Posterior cingulate gyrus (tissue), 11 donors: Measurements from ENCODE around the gene RRP9.
"Not testable (repeated sequence)": the region's sequence is repeated elsewhere in the genome, so short reads cannot be mapped to it uniquely, and the experiment has no call there.

ENCODE experiments used
- DNase-seq, 10 donors: peaks; one replicate each; pipeline versions ENCODE4 v3.0.0 to v3.0.0-alpha.2; 2020 to 2021; ENCODE audit warnings: mixed read lengths in 3 of 10
- intact Hi-C: fragments of 100-400 bp; cut with DNase I; formaldehyde crosslinking; loops from one replicate; pipeline ENCODE4 v1.15.1; 2023

RRP9 gene

DNA sequence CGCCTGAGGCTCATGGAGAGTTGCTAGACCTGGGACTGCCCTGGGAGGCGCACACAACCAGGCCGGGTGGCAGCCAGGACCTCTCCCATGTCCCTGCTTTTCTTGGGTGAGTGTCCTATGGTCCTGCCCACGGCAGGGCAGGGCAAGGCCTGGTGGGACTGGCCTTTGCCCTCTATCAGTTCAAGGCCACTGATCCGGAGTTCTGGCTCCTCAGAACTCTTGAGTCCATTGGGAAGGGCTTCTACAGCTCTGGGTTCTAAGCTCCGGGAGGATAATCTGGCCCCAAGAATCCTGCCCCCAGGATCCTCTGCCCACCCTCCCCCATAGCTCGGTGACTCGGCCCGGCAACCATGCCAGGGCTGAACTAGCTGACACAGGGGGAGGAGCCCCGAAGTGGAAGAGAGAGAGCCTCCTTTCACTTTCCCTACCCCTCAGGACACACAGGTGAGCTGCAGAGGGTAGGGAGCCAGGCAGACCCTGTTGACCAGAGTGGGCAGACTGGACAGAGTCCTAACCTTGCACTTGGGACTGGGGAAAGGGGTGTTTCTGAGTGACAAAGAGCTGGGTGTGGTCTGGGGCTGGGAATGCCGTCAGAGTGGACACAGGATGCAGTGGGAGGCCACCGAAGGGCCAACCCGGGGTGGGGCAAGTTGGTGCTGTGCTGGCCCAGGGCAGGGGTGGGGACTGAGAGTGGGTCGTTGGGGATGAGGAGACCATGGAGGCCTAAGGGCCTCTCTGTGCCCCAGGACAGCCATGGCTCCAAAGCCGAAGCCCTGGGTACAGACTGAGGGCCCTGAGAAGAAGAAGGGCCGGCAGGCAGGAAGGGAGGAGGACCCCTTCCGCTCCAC, 1.1 kb upstream of the RRP9 start:
- peak in 4 of 10 donors; percentile 26 to 86 (median 75) for DNase-seq
- intact Hi-C loops, result loop anchor here (1.0 kb wide), 2 partner anchors 31 to 53 kb away; partner anchors contain the start of gene ABHD14B

DNA sequence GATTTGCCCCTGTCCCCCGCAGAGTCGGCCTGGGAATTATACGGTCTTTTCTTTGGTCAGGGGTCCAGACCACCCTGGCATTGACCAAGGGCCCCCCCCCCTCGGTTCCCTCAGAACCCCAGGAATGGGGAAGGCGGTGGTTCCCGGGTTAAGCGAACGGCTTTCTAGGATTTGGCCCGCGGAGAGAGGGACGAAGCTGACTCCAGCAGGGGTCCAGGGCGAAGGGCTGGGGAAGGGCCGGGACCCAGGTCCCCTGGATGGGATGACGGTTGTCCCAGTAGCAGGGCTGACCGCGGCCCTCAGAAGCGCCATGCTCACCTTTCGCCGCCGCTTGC, 274 bp downstream of the RRP9 start:
- no peak for DNase-seq
- intact Hi-C loops, result no loop called here

DNA sequence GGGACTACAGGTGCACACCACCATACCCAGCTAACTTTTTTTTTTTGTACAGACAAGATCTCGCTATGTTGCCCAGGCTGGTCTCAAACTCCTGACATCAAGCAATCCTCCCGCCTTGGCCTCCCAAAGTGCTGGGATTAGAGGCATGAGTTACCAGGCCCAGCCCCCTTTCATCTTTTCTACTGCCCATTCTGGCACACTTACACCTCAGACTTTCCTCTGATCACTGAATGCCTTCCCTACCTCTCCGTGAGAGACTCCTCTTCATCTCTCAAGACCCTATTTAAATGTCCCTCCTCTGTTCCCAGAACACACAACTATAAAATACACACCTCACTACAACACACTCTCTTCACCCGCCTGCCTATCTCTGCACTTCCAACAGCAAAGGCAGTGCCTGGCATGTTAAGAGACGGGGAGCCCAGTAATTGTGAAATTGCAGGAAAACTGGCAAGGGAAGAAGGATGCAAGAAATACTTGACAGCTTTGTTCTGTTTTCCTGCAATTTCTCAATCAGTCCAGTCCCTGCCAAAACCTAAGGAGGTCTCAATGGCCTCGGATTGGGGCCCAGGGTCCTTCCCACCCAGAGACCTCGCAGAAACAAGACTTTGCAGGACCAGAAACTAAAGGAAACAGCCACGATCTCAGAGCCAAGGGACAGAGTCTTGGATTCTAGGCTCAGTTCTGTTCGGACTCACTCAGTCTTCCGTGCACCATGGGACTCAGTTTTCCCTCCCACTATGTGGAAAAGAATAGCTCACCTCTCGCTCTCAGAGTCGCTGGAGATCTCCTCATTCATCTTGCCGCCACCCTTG, 849 bp downstream of the RRP9 start:
- intact Hi-C loops, result no loop called here
- DNase-seq, result peak in 2 of 10 donors; percentile 23 to 49

DNA sequence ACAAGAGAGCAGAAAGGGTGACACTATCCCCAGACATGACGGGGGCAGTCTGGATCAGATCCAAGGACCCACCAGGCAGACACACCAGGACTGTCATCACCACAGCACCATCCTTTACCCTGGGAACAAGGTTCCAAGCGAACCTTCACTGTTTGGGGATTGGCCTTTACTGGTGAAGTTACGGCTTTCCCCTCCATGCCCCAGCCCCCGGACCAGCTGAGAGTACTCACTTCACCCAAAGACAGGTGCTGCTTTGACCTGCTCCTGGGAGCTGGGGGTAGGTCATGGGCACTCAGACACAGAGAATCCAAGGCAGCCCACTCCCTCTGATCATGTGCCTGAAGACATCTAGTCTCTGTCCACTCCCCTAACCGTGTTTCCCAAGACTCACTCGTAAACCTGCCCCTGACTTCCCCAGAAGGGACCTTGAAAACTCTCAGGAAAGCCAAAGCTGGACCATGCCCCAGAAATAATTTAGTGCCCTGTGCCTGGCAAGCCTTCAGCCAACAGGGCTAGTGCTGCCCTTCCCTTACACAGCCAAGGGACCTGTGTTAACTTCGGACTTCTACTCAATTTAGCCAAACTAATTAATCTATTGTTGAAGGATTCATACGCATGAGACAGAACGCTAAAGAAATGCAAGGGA, 2.8 kb downstream of the RRP9 start:
- DNase-seq, result peak in 2 of 10 donors; percentile 22 to 32
- intact Hi-C loops, result no loop called here

DNA sequence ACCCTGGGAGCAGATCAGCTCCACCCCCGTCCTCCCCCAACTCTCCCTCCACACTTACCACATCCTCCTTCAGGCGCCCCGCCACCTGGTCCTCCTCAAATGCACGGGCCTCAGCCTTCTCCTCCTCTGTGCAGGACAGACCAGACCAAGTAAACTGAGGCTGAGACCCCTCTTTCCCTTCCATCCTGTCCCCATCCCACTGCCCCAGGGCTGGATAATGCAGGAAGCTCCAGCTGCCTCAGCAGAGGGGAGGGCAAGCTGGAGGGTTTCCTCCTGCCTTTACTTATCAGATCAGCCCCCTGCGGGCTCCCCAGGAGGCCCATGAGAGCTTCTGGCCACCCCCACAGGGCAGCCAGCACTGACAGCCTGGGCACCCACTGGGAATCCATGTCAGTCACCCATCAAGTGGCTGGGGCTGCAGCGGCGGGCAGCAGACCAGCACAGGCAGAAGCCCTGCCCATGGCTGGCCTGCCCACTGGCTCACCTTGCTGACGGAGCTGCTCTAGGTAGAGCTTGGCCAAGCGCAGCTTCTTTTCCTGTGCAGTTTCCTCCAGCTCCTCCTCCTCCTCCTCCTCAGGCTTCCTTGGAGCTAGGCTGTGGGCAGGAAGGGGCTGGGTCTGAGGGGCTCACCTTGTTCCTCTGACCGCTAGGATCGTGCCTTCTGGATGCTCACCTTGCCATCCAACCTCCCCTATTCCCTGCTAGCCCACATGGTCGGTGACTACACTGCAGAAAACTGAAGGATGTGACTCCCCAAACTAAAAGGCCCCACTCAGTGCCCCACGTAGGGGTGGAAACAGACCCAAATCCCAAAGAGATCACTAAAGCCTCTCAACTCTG, 3.9 kb downstream of the RRP9 start:
- intact Hi-C loops, result no loop called here
- DNase-seq, result peak in 2 of 10 donors; percentile 31 to 74

DNA sequence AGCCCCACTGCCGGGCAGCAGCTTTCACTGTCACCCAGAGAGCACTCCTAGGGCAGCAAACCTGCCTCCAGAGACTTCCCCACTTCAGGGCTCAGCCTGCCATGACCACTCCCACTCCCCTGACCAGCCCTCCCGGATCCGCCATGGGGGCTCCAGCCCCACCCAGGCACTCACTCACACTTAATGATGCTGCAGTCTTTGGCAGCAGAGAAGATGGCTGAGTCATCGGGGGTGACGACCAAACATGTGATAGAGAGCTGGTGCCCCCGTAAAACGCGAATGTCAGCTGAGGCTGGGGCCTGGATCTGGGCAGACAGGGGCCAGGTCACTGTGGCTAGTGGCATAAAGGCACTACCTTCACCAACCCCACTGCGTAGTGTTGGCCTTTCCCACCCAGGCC, 4.7 kb downstream of the RRP9 start:
- peak in 2 of 10 donors; percentile 45 to 59 for DNase-seq
- intact Hi-C loops, result no loop called here

DNA sequence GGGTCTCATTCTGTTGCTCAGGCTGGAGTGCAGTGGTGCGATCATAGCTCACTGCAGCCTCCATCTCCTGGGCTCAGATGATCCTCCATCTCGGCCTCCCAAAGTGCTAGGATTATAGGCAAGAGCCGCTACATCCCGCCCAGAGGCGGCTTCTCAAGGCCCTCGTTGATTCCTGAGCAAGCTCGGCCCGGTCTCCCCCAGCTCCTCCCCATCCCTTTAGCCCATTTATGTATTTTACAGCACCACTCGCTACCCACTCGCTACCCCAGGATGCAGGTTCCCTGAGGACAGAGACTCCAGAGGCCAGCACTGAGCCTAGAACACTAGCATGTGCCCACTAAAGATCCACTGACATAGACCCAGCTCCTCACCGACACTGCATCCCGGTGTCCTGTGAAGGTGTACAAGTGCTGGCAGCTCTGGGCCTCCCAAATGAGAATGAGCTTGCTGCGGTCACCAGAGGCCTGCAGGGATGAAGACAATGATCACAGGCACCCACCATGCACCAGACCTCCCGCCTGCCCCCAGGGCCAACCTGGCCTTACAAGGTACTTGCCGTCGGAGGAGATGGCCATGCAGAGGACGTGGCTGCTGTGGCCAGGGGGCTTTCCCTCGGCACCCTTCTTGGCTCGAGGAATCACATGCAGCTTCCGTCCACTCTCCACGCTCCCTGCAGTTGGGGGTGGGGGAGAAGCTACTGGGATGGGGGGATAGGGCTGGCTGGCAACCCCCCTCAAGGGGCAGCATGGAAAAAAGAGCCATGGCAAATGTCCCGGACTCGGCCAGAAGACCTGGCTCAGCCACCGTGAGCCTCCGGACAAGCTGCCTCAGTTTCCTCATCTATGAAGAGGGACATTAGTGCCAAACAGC, 5.6 kb downstream of the RRP9 start:
- peak in 2 of 10 donors; percentile 44 to 68 for DNase-seq
- intact Hi-C loops, result no loop called here

DNA sequence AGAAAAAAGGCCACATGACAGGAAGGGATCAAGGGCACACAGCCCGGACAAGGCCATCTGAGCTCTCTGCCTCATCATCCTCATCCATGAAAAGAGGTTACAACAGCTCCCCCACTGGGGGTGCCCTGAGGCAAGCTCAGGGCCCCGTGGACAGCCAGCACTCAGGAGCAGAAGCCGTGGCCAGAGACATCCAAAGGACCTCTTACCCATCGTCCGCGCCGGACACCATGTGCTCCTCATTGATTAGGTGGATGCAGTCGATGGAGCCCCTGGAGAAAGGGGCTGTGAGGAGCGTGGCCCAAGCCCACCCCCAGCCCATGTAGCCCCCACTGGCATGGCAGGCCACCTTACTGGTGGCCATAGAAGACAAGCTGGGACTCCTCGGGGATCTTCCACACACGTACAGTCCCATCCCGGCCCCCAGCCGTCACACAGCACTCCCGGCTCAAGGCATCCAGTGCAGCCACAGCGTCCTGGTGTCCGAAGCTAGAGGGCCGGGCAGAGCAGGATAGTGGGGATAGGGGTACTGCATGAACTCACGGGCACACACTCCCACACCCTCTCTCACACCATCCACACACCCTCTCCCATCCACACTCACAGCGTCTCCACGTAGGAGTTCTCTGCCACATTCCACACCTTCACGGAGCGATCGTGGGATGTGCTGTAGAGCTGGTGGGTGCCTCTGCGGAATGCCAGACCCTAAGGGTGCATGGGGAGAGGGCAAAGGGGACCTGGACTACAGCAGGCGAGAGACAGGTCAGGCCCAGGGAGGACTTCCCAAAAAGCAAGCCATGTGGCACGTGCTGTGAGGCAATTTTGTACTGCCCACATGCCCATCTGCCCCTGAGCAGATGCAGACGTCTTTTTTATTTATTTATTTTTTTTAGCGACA, 6.5 kb downstream of the RRP9 start:
- DNase-seq, result peak in 2 of 10 donors; percentile 59 to 63
- intact Hi-C loops, result no loop called here

DNA sequence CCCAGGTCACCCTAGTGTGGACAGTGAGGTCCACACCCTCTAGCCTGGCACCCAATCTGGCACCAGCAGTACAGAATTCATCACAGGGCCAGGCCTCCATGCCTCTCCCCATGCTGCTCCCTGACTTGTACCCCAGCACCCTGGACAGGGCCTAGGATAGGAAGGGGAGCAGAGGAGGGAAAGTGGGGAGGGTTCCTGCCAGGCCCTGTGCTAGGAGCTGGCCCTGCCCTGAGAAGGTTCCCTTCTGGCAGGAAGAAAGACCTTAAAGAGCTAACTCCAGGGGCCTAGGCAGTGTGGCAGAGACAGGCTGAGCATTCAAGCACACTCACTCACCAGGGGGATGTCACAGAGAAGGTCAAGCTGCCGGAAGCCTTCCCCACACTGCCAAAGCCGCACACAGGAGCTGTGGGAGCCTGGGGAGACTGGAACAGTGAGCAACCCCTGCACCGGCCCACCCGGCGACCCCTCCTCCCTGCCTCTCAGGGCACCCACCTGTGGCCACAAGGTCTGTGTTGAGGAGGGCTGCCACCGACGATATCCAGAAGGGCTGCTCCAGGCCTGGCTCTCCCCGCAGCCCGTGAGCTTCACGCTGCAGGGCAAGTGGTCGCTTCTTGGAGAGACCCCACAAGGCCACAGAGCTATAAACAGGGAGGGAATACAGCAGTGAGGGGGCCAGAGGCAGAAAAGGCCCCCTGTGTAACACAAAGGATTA, 7.4 kb downstream of the RRP9 start:
- peak in 2 of 10 donors; percentile 27 to 41 for DNase-seq
- intact Hi-C loops, result no loop called here

DNA sequence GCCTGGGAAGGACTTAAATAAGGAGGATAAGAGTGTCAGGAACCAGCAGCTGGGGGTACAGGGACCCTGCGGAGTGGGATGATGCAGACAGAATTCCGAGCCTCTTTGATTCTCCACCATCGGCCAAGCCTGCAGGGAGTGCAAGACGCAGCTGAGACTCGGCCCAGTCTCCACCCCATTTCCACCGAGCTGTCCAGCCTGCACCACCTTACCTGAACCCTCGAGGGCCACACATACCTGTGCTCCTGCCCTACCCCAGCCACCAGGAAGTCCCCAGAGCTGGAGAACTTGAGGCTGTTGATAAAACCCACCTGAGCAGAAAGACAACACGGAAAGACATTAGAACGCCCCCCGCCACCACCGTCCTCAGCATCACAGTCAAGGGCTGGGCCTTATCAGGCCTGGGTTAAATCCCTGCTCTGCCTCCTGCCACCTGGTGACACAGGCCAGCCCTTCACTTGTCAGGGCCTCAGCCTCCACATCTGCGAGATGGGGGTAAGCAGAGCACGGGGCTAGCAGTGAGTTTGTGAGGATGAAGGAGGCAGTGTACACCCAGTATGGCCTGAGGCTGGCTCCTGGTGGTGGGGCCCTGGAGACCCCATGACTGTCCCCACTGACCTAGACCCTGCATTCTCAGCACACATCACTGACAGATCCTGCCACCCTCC, 8.1 kb downstream of the RRP9 start:
- intact Hi-C loops, result no loop called here
- DNase-seq, result peak in 2 of 10 donors; percentile 39 to 43

DNA sequence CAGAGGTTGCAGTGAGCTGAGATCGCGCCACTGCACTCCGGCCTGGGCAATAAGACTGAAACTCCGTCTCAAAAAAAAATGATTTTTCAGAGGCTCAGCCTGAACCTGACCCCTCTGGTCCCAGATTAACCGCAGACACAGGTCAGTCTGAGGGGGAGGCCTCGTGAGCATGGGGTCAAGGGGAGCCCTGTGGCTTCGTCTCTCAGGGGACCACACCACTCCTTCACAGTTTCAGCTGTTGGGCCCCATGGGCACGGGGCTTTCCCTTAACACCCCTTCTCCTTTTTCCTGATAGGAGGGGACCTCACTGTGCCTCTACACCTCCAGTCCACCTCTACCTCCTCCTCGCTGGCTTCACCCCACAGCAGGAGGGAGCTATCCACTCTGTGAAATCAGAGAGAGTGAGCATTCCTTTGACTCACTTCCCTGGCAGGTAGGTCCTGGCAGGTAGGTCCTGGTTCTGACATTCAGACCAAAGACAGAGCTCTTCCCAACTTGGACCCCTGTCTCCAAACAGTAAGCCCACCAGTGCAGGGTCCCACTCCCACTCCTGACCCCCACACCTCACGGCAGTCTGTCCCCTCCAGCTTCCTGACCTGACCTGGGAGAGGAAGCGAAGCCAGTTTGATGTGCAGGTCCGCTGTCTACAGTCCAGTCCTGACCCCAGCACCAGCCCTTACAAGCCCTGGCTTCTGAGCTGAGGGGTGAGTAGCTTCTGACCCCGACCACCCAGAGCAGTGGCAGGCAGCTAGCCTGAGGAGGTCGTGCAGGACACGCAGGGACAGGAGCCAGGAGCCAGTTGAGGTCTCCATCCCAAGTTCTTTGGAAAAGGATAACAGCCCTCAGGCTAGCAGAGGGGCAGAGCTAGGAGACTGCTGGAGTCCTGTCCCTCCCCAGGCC, 9.0 kb downstream of the RRP9 start:
- DNase-seq, result peak in 2 of 10 donors; percentile 62 to 74
- intact Hi-C loops, result no loop called here

DNA sequence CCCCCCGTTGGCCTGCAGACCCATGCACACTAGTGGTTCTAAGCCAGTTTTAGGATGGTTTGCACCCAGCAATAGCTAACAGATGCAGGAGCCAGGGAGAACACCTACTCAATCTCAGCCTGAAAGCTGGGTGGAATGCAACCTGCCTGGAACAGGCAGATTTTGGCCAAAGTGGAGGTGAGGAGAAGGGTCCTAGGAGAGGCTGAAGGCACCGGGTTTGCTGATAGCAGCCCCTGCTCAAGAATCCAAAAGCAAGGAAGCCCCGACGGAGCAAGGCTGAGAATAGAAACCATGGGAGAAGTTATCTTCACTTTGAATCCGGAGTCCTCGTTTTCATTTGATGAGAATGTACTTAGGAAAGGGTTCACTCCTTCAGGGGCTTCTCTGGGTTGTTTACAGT, 9.9 kb downstream of the RRP9 start:
- DNase-seq, result peak in 2 of 10 donors; percentile 11 to 41
- intact Hi-C loops, result no loop called here

DNA sequence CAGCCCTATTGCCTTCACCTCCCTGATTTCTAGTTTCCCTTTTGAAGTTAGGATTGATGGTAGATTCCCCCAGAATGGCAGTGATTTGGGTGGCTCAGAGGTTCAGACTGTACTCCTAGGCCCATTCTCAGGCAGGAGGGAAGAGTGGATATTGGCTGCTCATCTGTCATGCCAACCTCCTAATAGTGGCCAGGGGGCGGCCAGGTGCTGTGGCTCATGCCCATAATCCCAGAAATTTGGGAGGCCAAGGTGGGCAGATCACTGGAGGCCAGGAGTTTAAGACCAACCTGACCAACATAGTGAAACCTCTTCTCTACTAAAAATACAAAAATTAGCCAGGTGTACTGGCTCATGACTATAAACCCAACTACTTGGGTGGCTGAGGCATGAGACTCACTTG, 11.3 kb downstream of the RRP9 start:
- DNase-seq, result peak in 2 of 10 donors; percentile 2 to 11

DNA sequence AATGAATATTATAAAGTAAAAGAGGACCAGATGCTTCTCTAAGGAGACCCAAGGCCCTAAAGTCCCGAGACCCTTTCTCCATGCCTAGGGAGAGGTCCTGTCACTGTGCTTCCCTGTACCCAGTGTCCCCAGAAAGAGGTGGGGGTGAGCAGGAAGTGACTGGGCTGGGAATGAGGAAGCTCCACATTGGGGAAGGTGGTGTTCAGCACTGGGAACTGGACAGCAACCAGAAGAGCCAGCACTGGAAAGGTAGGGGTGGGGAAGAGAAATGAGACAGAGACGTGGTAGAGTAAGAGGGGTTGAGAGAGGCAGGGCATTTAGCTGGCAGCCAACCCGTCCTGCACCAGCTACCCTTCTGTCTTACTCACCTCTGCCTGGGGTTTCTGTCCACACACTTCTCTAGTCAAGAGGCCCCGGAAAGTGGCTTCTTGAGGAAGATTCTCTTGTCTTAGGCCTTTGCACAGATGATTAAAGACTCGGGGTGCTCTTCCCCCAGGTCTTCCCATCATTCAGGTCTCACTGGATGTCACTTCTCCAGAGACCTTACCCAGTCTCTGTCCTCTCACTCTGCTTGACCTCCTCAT, 12.2 kb downstream of the RRP9 start:
- intact Hi-C loops, result no loop called here
- peak in 2 of 10 donors; percentile 3 to 22 for DNase-seq

More for the DNA sequence above, 11.3 kb downstream of the RRP9 start:
- intact Hi-C loops, result no loop called here

DNA sequence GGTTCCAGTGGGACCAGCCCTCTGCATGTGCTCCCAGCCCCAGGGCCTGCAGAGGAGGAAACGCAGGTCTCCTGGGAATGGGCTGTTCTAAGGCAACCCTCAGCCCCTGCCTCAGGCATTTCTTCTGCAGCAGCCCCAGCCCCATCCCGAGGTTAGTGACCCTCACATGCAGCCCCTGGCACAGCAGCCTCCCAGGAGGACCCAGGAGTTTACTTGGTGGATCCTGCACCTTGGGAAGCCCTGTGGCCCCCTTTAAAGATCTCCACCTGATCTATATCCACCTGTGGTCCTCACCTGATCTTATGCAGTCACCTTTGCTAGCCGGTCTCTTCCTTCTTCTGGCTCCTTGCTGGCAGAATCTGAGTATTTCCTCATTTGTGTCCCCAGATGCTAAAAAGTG, 12.7 kb downstream of the RRP9 start:
- peak in 1 of 10 donors; percentile 51 for DNase-seq

More for the DNA sequence above, 12.7 kb downstream of the RRP9 start:
- intact Hi-C loops, result not testable (repeated sequence)
